ENCODE results near the gene SIX5.

Gene SIX5

GRCh38 chr19:45792470-45793177 lies 23.6 kb upstream of the SIX5 start, which contains the start of gene DMWD:
TSS of gene DMWD (minus strand) at chr19:45792845. CDS start at chr19:45792756, 89 bp downstream.
- peak; percentile 99 for DNase-seq (ENCODE audit: low spot score)

- no peak for DNase-seq (ENCODE audit: low spot score)
These were observed 22.9 kb upstream of the SIX5 start for GRCh38 chr19:45791744-45792469.

- no peak for DNase-seq (ENCODE audit: low spot score)
These were observed 21.9 kb upstream of the SIX5 start for GRCh38 chr19:45790942-45791341.

GRCh38 chr19:45789035-45789786 lies 20.2 kb upstream of the SIX5 start:
- no peak for DNase-seq (ENCODE audit: low spot score)

GRCh38 chr19:45786533-45786894 lies 17.5 kb upstream of the SIX5 start:
- no peak for DNase-seq (ENCODE audit: low spot score)

GRCh38 chr19:45785781-45786532 lies 16.9 kb upstream of the SIX5 start:
- DNase-seq (ENCODE audit: low spot score) = no peak

- DNase-seq (ENCODE audit: low spot score) = no peak
These were observed 16.0 kb upstream of the SIX5 start for GRCh38 chr19:45785097-45785496.

GRCh38 chr19:45784096-45784495 lies 15.0 kb upstream of the SIX5 start:
- DNase-seq (ENCODE audit: low spot score) = no peak

GRCh38 chr19:45782820-45783785 lies 14.1 kb upstream of the SIX5 start:
- peak; percentile 49 for DNase-seq (ENCODE audit: low spot score)

- peak; percentile 37 for DNase-seq (ENCODE audit: low spot score)
These were observed 13.2 kb upstream of the SIX5 start, which contains the start of gene DMPK for GRCh38 chr19:45782162-45782691. TSS of gene DMPK (minus strand) at chr19:45782490. CDS start at chr19:45782352, 138 bp downstream.

- DNase-seq (ENCODE audit: low spot score) = no peak
These were observed 12.4 kb upstream of the SIX5 start for GRCh38 chr19:45781214-45782161.

- peak; percentile 35 for DNase-seq (ENCODE audit: low spot score)
These were observed 11.6 kb upstream of the SIX5 start for GRCh38 chr19:45780448-45781213.

- no peak for DNase-seq (ENCODE audit: low spot score)
These were observed 11.0 kb upstream of the SIX5 start for GRCh38 chr19:45780146-45780447.

- peak; percentile 74 for DNase-seq (ENCODE audit: low spot score)
These were observed 10.4 kb upstream of the SIX5 start for GRCh38 chr19:45779231-45780145.

- DNase-seq (ENCODE audit: low spot score) = no peak
These were observed 9.1 kb upstream of the SIX5 start for GRCh38 chr19:45778010-45778661.

GRCh38 chr19:45777395-45777961 lies 8.4 kb upstream of the SIX5 start:
- no peak for DNase-seq (ENCODE audit: low spot score)

- no peak for DNase-seq (ENCODE audit: low spot score)
These were observed 5.7 kb upstream of the SIX5 start for GRCh38 chr19:45774765-45775164.
